ENCODE data around the gene IRF2. TPM values are rescaled to one million over a fixed set of nuclear protein-coding genes. Genes with fewer than 3 reads are reported as not detected.

IRF2 gene
- total and polyA plus RNA-seq, 12 donors = 9.3 to 41.4 (median 28.6) TPM

DNA sequence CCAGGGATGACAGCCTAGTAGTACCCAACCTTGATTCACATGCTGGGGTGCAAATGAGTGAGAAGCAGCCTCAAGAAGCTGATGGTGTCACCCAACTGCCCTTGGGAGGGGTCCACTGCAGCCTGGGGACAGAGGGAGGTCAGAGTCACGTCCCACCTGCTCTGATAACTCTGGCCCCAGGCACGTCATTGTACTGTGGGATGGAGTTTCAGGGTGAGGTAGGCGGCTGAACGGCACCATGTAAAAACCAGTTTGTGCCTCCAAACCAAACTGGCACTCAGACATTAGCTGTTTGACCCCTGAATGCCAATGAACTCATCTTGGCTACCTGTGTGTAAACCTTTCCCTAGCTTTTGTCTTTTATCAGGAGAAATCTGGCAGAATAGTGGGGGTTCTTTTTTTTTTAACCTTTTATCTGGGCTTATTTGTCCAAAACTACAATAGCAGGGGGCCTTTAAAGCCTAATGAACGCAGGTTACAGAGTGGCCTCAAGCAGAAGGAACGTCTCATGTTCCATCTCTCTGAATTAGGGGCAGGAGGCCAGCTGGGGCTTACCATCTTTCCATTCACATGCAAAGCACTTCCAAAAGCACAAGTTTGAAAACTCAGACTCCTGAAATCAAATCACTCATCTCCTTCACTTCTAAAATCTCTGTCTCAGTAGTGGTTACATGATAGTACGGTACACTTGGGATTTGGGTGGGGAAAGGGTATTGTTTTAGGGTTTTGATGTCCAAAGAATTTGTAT, 89.4 kb downstream of the IRF2 start:
- Histone ChIP-seq H3K36me3 (peaks cover 0 to 37% (median 4%) of the 10 kb centered on the region in 9 donors), H3K27ac (peak overlapping the region; percentile 85 to 95 (median 89)), H3K27me3 (no peaks in the 10 kb centered on the region), H3K4me1 (peaks cover 32 to 82% (median 72%) of the 10 kb centered on the region in 9 donors), H3K4me3 (no peak overlapping the region), H3K9me3 (no peaks in the 10 kb centered on the region)
- intact Hi-C loops (cut with DNase I) = loop anchor here in 6 of 10 donors (2.0 to 10.0 kb wide), 9 partner anchors 38 to 152 kb away; partner anchors contain the start of gene IRF2 (in 4 of the 6)
- ATAC-seq (peak in 1 of 8 donors; percentile 4), DNase-seq (no peak)
- 65 to 67% methylated on average over 7 of the region's 7 CpGs for WGBS, 2 donors
- TF ChIP-seq, protein P1, sequence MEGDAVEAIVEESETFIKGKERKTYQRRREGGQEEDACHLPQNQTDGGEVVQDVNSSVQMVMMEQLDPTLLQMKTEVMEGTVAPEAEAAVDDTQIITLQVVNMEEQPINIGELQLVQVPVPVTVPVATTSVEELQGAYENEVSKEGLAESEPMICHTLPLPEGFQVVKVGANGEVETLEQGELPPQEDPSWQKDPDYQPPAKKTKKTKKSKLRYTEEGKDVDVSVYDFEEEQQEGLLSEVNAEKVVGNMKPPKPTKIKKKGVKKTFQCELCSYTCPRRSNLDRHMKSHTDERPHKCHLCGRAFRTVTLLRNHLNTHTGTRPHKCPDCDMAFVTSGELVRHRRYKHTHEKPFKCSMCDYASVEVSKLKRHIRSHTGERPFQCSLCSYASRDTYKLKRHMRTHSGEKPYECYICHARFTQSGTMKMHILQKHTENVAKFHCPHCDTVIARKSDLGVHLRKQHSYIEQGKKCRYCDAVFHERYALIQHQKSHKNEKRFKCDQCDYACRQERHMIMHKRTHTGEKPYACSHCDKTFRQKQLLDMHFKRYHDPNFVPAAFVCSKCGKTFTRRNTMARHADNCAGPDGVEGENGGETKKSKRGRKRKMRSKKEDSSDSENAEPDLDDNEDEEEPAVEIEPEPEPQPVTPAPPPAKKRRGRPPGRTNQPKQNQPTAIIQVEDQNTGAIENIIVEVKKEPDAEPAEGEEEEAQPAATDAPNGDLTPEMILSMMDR (IDR thresholded peaks at IDR 0.05) = no peak

DNA sequence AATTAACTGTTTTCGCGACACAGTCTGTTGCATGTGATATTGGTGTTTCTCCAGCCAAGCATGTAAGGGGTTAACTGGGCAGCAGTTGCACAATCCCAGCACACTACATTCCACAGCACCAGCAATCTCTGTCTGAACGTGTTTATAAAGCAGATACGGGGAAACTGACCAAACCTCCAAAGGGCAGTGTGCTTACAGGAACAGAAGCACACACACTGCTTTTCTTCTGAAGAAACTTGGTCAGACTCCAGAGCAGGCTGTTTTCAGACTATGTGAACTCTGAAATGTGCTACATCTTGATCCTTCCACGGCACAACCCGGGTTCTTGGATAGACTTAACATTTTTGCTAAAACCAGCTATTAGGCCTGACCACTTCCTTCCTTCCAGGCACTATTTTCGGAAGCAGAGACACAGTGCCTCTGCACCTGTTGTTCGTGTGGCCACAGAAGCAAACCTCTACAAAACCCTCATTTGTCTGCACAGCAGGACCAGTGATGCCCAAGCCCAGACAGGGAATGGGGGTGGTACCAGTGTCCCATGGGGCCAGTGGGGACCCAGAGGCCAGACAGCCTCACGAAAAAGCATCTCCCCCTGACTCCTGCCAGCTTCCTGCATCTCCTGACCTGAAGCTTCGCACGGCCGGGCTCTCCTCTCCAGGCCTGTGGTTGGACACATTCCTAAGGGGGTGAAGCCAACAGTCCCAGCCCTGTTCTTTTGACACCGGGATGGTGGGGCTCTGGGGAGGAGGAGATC, 90.1 kb downstream of the IRF2 start:
- peak in 7 of 8 donors; percentile 22 to 48 (median 39) for ATAC-seq

DNA sequence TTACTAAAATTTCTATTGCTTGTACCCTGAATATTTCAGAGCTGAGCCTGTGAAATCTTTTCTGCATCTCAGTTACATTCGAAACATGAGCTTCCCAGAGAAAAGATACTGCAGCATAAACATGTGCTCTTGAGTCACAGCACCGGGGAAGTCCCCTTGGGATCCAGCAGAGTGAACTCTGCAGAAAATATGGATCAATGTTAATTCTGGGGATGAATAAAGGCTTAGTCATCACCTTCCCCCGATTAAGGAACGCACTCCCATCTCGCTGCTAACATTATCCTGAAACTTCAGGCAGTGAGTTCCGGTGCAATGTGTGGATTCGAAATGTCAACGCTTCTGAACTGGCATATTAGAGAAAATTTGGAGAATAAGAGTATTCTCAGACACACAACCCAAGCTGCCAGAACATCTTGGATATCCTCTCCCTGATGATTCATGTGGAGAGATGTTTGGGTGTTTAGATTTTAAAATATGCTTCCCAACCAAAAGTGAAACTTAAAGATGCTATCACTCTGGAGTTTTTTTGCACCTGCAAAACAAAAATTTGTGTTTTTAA, 90.8 kb downstream of the IRF2 start:
- intact Hi-C loops (cut with DNase I) = loop anchor here in 5 of 10 donors (2.0 to 10.0 kb wide), 6 partner anchors 36 to 151 kb away; partner anchors contain the start of gene IRF2 (in 2 of the 5)
- TF ChIP-seq, protein P1 (IDR thresholded peaks at IDR 0.05) = no peak
- peak in 4 of 8 donors; percentile 10 to 32 (median 23) for ATAC-seq
- Histone ChIP-seq H3K4me1 (peaks cover 32 to 74% (median 66%) of the 10 kb centered on the region in 9 donors), H3K36me3 (peaks cover 0 to 23% (median 1%) of the 10 kb centered on the region in 9 donors), H3K27me3 (no peaks in the 10 kb centered on the region), H3K27ac (peak overlapping the region in 9 of 10 donors; percentile 86 to 95 (median 89)), H3K4me3 (peak overlapping the region in 8 of 10 donors; percentile 8 to 41 (median 28)), H3K9me3 (no peaks in the 10 kb centered on the region)
- no peak for DNase-seq
- 11 to 13% methylated on average over 8 of the region's 8 CpGs for WGBS, 2 donors

More for the DNA sequence above, 90.1 kb downstream of the IRF2 start:
- H3K27ac ChIP-seq = peak overlapping the region; percentile 85 to 95 (median 89)
- 10 to 15% methylated on average over 13 of the region's 13 CpGs for WGBS, 2 donors
- peak overlapping the region in 8 of 10 donors; percentile 8 to 41 (median 28) for H3K4me3 ChIP-seq
- H3K36me3 ChIP-seq = peaks cover 0 to 30% (median 4%) of the 10 kb centered on the region in 9 donors
- TF ChIP-seq, protein P1 (IDR thresholded peaks at IDR 0.05) = no peak
- intact Hi-C loops (cut with DNase I) = loop anchor here in 5 of 10 donors (2.0 to 10.0 kb wide), 6 partner anchors 37 to 151 kb away; partner anchors contain the start of gene IRF2 (in 2 of the 5)
- no peak for DNase-seq
- peaks cover 32 to 78% (median 67%) of the 10 kb centered on the region in 9 donors for H3K4me1 ChIP-seq
- H3K9me3 ChIP-seq = no peaks in the 10 kb centered on the region
- no peaks in the 10 kb centered on the region for H3K27me3 ChIP-seq
